SK-N-MC (cell line): Measurements from ENCODE around the gene PLA2G6.

Experiments
- EZH2 ChIP-seq: fragments of 200-600 bp; sonication (generic); IDR thresholded peaks from one replicate; pipeline ENCODE4 v1.6.1; 2017; ENCODE audit warnings: antibody characterized with exemption
- POLR2AphosphoS5 ChIP-seq: IDR thresholded peaks from 2 replicates; pipeline ENCODE4 v1.6.1; 2012; ENCODE audit warnings: mild to moderate bottlenecking, low read depth, low read length, borderline replicate concordance

- TF ChIP-seq POLR2AphosphoS5 (no peak), EZH2 (no peak)
These were observed 49.3 kb upstream of the PLA2G6 start for GRCh38 chr22:38230916-38231315.
